Testis (tissue), 3 donors: ENCODE data around the gene INSIG2. TPM values are rescaled to one million over a fixed set of nuclear protein-coding genes. Genes with fewer than 3 reads are reported as not detected.

Source experiments
- DNase-seq: peaks from one replicate; pipeline ENCODE4 v3.0.0-alpha.2; 2019
- H3K27ac ChIP-seq, 2 donors: fragments of 200-600 bp; sonication (generic); one replicate each; pipeline ENCODE4 v1.5.1; 2019
- H3K27me3 ChIP-seq: fragments of 200-600 bp; sonication (generic); one replicate; pipeline ENCODE4 v1.5.1; 2019
- H3K36me3 ChIP-seq: fragments of 200-600 bp; sonication (generic); one replicate; pipeline ENCODE4 v1.5.1; 2017; ENCODE audit warnings: low read depth; ENCODE audit errors: missing control alignments
- H3K4me1 ChIP-seq: fragments of 200-600 bp; sonication (generic); one replicate; pipeline ENCODE4 v1.5.1; 2019
- H3K4me3 ChIP-seq, 2 donors: fragments of 200-600 bp; sonication (generic); one replicate each; pipeline ENCODE4 v1.5.1; 2017 to 2019
- H3K9me3 ChIP-seq: fragments of 200-600 bp; sonication (generic); one replicate; pipeline ENCODE4 v1.5.1; 2017
- CTCF ChIP-seq, 3 experiments: fragments of 450-650 bp in 2 of 3; fragments of 200-600 bp in 1 of 3; sonication (generic) in 1 of 3; IDR thresholded peaks; one replicate each; pipeline ENCODE4 v1.5.1; 2016 to 2019; ENCODE audit warnings: antibody characterized with exemption in 3 of 3, mild to moderate bottlenecking in 2 of 3, moderate library complexity in 1 of 3
- POLR2A ChIP-seq: fragments of 450-650 bp; IDR thresholded peaks from one replicate; pipeline ENCODE4 v1.6.1; 2017; ENCODE audit warnings: antibody characterized with exemption, mild to moderate bottlenecking, moderate library complexity
- WGBS, 2 donors: methylation state at CpG; one replicate each; pipeline ENCODE4 v1.1.5; 2018; 5-methylcytosine and 5-hydroxymethylcytosine counted together
- intact Hi-C: fragments of 100-400 bp; cut with DNase I; formaldehyde crosslinking; loops from one replicate; pipeline ENCODE4 v1.15.1; 2023; ENCODE audit warnings: low total_unique reads
- polyA plus RNA-seq: library from polyadenylated mRNA; stranded (reverse); fragments of 350-450 nt; fragmentation: Illumina TruSeq; extraction: RNeasy Lipid Tissue Mini Kit (QIAGEN cat#74804); gene quantifications from one replicate; pipeline ENCODE4 v1.2.3, GENCODE V29; 2014; ENCODE audit warnings: low read depth, low replicate concordance; ENCODE audit not compliant: insufficient read depth
- total RNA-seq, 2 donors: library from RNA; depleted of rRNA; stranded (reverse); fragments of >200 nt; gene quantifications; one replicate each; pipeline ENCODE4 v1.2.3, GENCODE V29; 2016

Gene INSIG2
- total and polyA plus RNA-seq, 3 donors from 2014 or later, result 13.9 to 18.7 (median 16.6) TPM

- intact Hi-C loops, result no loop called here
- no peaks in the 10 kb centered on the region for H3K4me1 ChIP-seq
- no peak overlapping the region for H3K4me3 ChIP-seq
- H3K27ac ChIP-seq, result no peak overlapping the region
- H3K27me3 ChIP-seq, result no peaks in the 10 kb centered on the region
- H3K36me3 ChIP-seq, result no peaks in the 10 kb centered on the region
- 57 to 64% methylated on average over 3 of the region's 3 CpGs for WGBS, 2 donors
- H3K9me3 ChIP-seq, result no peaks in the 10 kb centered on the region
- TF ChIP-seq POLR2A (no peak), CTCF (IDR thresholded peaks at IDR 0.05) (no peak)
- DNase-seq, result no peak
Measured at GRCh38 chr2:118148809-118149208, 60.5 kb downstream of the INSIG2 start.

GRCh38 chr2:118150294-118150693 is 62.0 kb downstream of the INSIG2 start:
- intact Hi-C loops, result no loop called here
- H3K36me3 ChIP-seq, result no peaks in the 10 kb centered on the region
- no peaks in the 10 kb centered on the region for H3K4me1 ChIP-seq
- no peaks in the 10 kb centered on the region for H3K9me3 ChIP-seq
- no peak overlapping the region for H3K27ac ChIP-seq
- no peak overlapping the region for H3K4me3 ChIP-seq
- DNase-seq, result no peak
- no peak for TF ChIP-seq POLR2A
- no peaks in the 10 kb centered on the region for H3K27me3 ChIP-seq

- Histone ChIP-seq H3K4me1 (no peaks in the 10 kb centered on the region), H3K36me3 (no peaks in the 10 kb centered on the region), H3K27ac (no peak overlapping the region), H3K9me3 (no peaks in the 10 kb centered on the region), H3K4me3 (no peak overlapping the region), H3K27me3 (no peaks in the 10 kb centered on the region)
- no peak for TF ChIP-seq CTCF (IDR thresholded peaks at IDR 0.05)
- no peak for TF ChIP-seq POLR2A
- no peak for DNase-seq
- intact Hi-C loops, result no loop called here
- WGBS, 2 donors, result 90 to 97% methylated on average over 1 of the region's 1 CpG
Measured at GRCh38 chr2:118151831-118152230, 63.6 kb downstream of the INSIG2 start.

GRCh38 chr2:118153433-118153832 is 65.2 kb downstream of the INSIG2 start:
- no peaks in the 10 kb centered on the region for H3K36me3 ChIP-seq

GRCh38 chr2:118154176-118154575 is 65.9 kb downstream of the INSIG2 start:
- TF ChIP-seq CTCF (IDR thresholded peaks at IDR 0.05), result no peak
- no peak for TF ChIP-seq POLR2A
- Histone ChIP-seq H3K4me1 (no peaks in the 10 kb centered on the region), H3K9me3 (no peaks in the 10 kb centered on the region), H3K36me3 (no peaks in the 10 kb centered on the region), H3K27me3 (no peaks in the 10 kb centered on the region), H3K27ac (no peak overlapping the region), H3K4me3 (no peak overlapping the region)
- WGBS, 2 donors, result 97 to 98% methylated on average over 2 of the region's 2 CpGs
- DNase-seq, result no peak
- intact Hi-C loops, result no loop called here

More at GRCh38 chr2:118153433-118153832, 65.2 kb downstream of the INSIG2 start:
- Histone ChIP-seq H3K4me1 (no peaks in the 10 kb centered on the region), H3K27ac (no peak overlapping the region), H3K9me3 (no peaks in the 10 kb centered on the region), H3K4me3 (no peak overlapping the region), H3K27me3 (no peaks in the 10 kb centered on the region)
- no peak for TF ChIP-seq CTCF (IDR thresholded peaks at IDR 0.05)
- TF ChIP-seq POLR2A, result no peak
- 71 to 74% methylated on average over 4 of the region's 4 CpGs for WGBS, 2 donors
- intact Hi-C loops, result no loop called here
- no peak for DNase-seq

Other genes with a start within 250 kb of the INSIG2 start
- gene CCDC93, start 74.4 kb upstream of the INSIG2 start, total RNA-seq, result 10 to 100 TPM; 61.6 to 82.3 TPM
- gene CCDC93, start 74.4 kb upstream of the INSIG2 start, polyA plus RNA-seq, result 44.4 TPM